K562 (cell line): ENCODE measurements around the gene CYP2A6. TPM values are rescaled to one million over a fixed set of nuclear protein-coding genes. Genes with fewer than 3 reads are reported as not detected.
"Not testable (repeated sequence)": the region's sequence is repeated elsewhere in the genome, so short reads cannot be mapped to it uniquely, and the experiment has no call there.

Source experiments
- ATAC-seq: fragments of 200-7000 bp; cut with Tn5 transposase; 3 replicates; pipeline ENCODE4 v1.9.1; 2020; ENCODE audit warnings: moderate library complexity
- BruUV-seq: library from RNA; stranded (reverse); fragments of 400-500 nt; replicated peaks from 2 replicates; lab custom pipeline; 2021; lab: Mats Ljungman, UMichigan
- CTCF ChIA-PET: fragments of 300-600 bp; formaldehyde crosslinking; extraction: SDS; loops from one replicate; lab custom pipeline; 2021; ENCODE audit warnings: low intra/inter-chr PET ratio; lab: Yijun Ruan, JAX
- POLR2A ChIA-PET: fragments of 300-600, 350-650 bp; sonication (Branson Sonifier 250); formaldehyde crosslinking; extraction: SDS; loops from one replicate; lab custom pipeline; 2021; ENCODE audit warnings: antibody characterized with exemption, inconsistent platforms; lab: Yijun Ruan, JAX
- DNase-seq, 4 experiments: peaks; one replicate each; pipeline versions ENCODE4 v3.0.0 to v3.0.0-alpha.2; 2011 to 2018; ENCODE audit warnings: low spot score in 3 of 4, mixed read lengths in 3 of 4; ENCODE audit errors: extremely low read depth in 1 of 4
- FAIRE-seq: peaks from 2 replicates; lab custom pipeline; 2011; peaks lifted over from hg19 to GRCh38; lab: Jason Lieb, UNC
- H2AFZ ChIP-seq: 2 replicates; pipeline ENCODE4 v1.6.0; 2011; ENCODE audit warnings: low read depth, low read length, control low read depth, inconsistent platforms
- H3K27ac ChIP-seq: fragments of 200-600 bp; 3 replicates; pipeline ENCODE4 v1.8.0; 2011; ENCODE audit warnings: low read depth, mild to moderate bottlenecking, control low read depth, inconsistent platforms, low read length, moderate library complexity, mixed read lengths; ENCODE audit errors: extremely low read depth
- H3K27me3 ChIP-seq, 2 experiments: fragments of 300-600 bp in 1 of 2; 2 replicates in 1 of 2; 3 replicates in 1 of 2; pipeline versions ENCODE4 v1.6.0 to v1.8.0; 2011; ENCODE audit warnings: inconsistent platforms in 2 of 2, low read length in 2 of 2, mild to moderate bottlenecking in 1 of 2, mixed read lengths in 1 of 2, moderate library complexity in 1 of 2; ENCODE audit not compliant: control insufficient read depth in 2 of 2, insufficient read depth in 2 of 2
- H3K36me3 ChIP-seq: fragments of 300-600 bp; 3 replicates; pipeline ENCODE4 v1.8.0; 2011; ENCODE audit warnings: mild to moderate bottlenecking, low read length, inconsistent platforms; ENCODE audit not compliant: control insufficient read depth, insufficient read depth
- H3K4me1 ChIP-seq, 2 experiments: fragments of 200-600 bp in 1 of 2; replicated peaks in 1 of 2; 2 replicates in 1 of 2; 3 replicates in 1 of 2; pipeline versions ENCODE4 v1.5.1 to v1.8.0; 2011; ENCODE audit warnings: inconsistent platforms in 2 of 2, low read length in 2 of 2, mild to moderate bottlenecking in 1 of 2, mixed read lengths in 1 of 2, moderate library complexity in 1 of 2; ENCODE audit not compliant: control insufficient read depth in 2 of 2, insufficient read depth in 2 of 2
- H3K4me2 ChIP-seq: 2 replicates; pipeline ENCODE4 v1.6.1; 2011; ENCODE audit warnings: low read length, control low read depth, inconsistent platforms, mixed read lengths; ENCODE audit not compliant: insufficient read depth
- H3K4me3 ChIP-seq: fragments of 200-600 bp; sonication (generic), shearing (Covaris generic); 2 replicates; pipeline ENCODE4 v1.5.1; 2016; ENCODE audit warnings: control low read depth, inconsistent platforms
- H3K79me2 ChIP-seq: fragments of 200-600 bp; 3 replicates; pipeline ENCODE4 v1.8.0; 2011; ENCODE audit warnings: low read length, inconsistent platforms; ENCODE audit not compliant: control insufficient read depth, insufficient read depth
- H3K9ac ChIP-seq, 2 experiments: 2 replicates each; pipeline versions ENCODE4 v1.6.0 to v1.6.1; 2011; ENCODE audit warnings: low read depth in 2 of 2, low read length in 2 of 2, control low read depth in 1 of 2, inconsistent platforms in 1 of 2, mild to moderate bottlenecking in 1 of 2, mixed read lengths in 1 of 2; ENCODE audit not compliant: insufficient read depth in 1 of 2
- H3K9me1 ChIP-seq: one replicate; pipeline ENCODE4 v1.6.0; 2011; ENCODE audit warnings: inconsistent platforms, mild to moderate bottlenecking, low read length, moderate library complexity; ENCODE audit not compliant: control insufficient read depth, insufficient read depth
- H3K9me3 ChIP-seq: replicated peaks from 2 replicates; pipeline ENCODE4 v1.5.1; 2011; ENCODE audit warnings: low read depth, low read length, inconsistent platforms; ENCODE audit not compliant: control insufficient read depth, insufficient read depth
- H4K20me1 ChIP-seq: replicated peaks from 2 replicates; pipeline ENCODE4 v1.6.1; 2011; ENCODE audit warnings: low read length, inconsistent platforms, mixed read lengths; ENCODE audit not compliant: control insufficient read depth, insufficient read depth
- BCOR ChIP-seq: fragments of 450-650 bp; IDR thresholded peaks from 2 replicates; pipeline ENCODE4 v1.6.1; 2016
- PKNOX1 ChIP-seq: fragments of 450-650 bp; IDR thresholded peaks from 2 replicates; pipeline ENCODE4 v1.6.1; 2016
- RBM25 ChIP-seq: fragments of 200-400 bp; formaldehyde crosslinking; IDR thresholded peaks from 2 replicates; pipeline ENCODE4 v1.6.1; 2018; ENCODE audit warnings: low read length, low read depth, moderate library complexity; ENCODE audit not compliant: severe bottlenecking
- TRIM28 ChIP-seq: fragments of 450-650 bp; IDR thresholded peaks from 2 replicates; pipeline ENCODE4 v1.6.1; 2017
- ZNF407 ChIP-seq: fragments of 450-650 bp; IDR thresholded peaks from 2 replicates; pipeline ENCODE4 v1.6.1; 2016; ENCODE audit warnings: low read depth
- WGBS: fragments of 100-300 bp; shearing (Covaris generic); methylation state at CpG from one replicate; pipeline ENCODE4 v1.1.6; 2016; ENCODE audit warnings: low coverage, mixed read lengths; ENCODE audit not compliant: insufficient coverage; ENCODE audit errors: missing lambda C conversion rate; 5-methylcytosine and 5-hydroxymethylcytosine counted together
- in situ Hi-C: fragments of 300-500 bp; cut with MboI; formaldehyde crosslinking; loops from 4 replicates; pipeline ENCODE4 v1.15.0; 2018; ENCODE audit warnings: inconsistent platforms, mixed read lengths
- intact Hi-C: fragments of 100-400 bp; cut with micrococcal nuclease; formaldehyde crosslinking; loops from 2 replicates; pipeline ENCODE4 v1.14.2; 2022
- polyA plus RNA-seq, 8 experiments: library from polyadenylated mRNA; depleted of rRNA in 4 of 8; stranded (reverse) in 5 of 8; unstranded in 3 of 8; fragments of >200 nt; fragmentation: Nextera tagmentation in 2 of 8; fragmentation: Illumina TruSeq in 1 of 8; extraction: Ambion mirVana in 2 of 8; extraction: Trizol in 1 of 8; gene quantifications; 2 replicates each; pipeline versions ENCODE4 v1.2.1 to v1.2.3, GENCODE V29; 2011 to 2014; ENCODE audit warnings: inconsistent platforms in 1 of 8, missing spikeins in 1 of 8
- total RNA-seq, 7 experiments: library from RNA; depleted of rRNA in 6 of 7; stranded (reverse); fragments of >200 nt in 6 of 7; fragmentation: Illumina TruSeq in 2 of 7; extraction: Trizol in 2 of 7; gene quantifications; 2 replicates each; pipeline versions ENCODE4 v1.2.1 to v1.2.3, GENCODE V29; 2011 to 2021; ENCODE audit warnings: low replicate concordance in 1 of 7

The CYP2A6 gene
- total and polyA plus RNA-seq, 9 of the 15 experiments (the other 6 are each of a cell fraction or from before 2014, with no cell fraction given), result 0.31 TPM; not detected in 8

- H3K9ac ChIP-seq, H3K9me3 ChIP-seq, H3K4me3 ChIP-seq: not testable (repeated sequence)
- TF ChIP-seq BCOR (0 out of 2 replicates have a peak, but pooled peaks have one; percentile 28), RBM25 (peak; percentile 76)
- TF ChIP-seq, all 486 proteins: peak for 2; not testable (repeated sequence) for 484
- ATAC-seq, intact Hi-C loops, H3K4me2 ChIP-seq, H3K36me3 ChIP-seq, H3K9me1 ChIP-seq, H3K27ac ChIP-seq, FAIRE-seq, in situ Hi-C loops, H3K27me3 ChIP-seq, H3K4me1 ChIP-seq, H4K20me1 ChIP-seq, BruUV-seq, H3K79me2 ChIP-seq, CTCF ChIA-PET, POLR2A ChIA-PET, DNase-seq: not testable (repeated sequence)
- H2AFZ ChIP-seq, result peak overlapping the region; percentile 77
- 61% methylated on average over 9 of the region's 12 CpGs for WGBS
Observed at GRCh38 chr19:40842997-40843652, 7.1 kb downstream of the CYP2A6 start.

- H3K27me3 ChIP-seq, ATAC-seq, BruUV-seq, intact Hi-C loops, H3K36me3 ChIP-seq, H3K9ac ChIP-seq, H3K9me3 ChIP-seq, CTCF ChIA-PET, H3K9me1 ChIP-seq, H3K4me1 ChIP-seq: not testable (repeated sequence)
- TF ChIP-seq RBM25 (peak; percentile 31), TRIM28 (0 out of 2 replicates have a peak, but pooled peaks have one; percentile 31), ZNF407 (peak; percentile 57; the same call in 1 of the 2 replicates), PKNOX1 (peak; percentile 25; the same call in 1 of the 2 replicates)
- TF ChIP-seq, all 486 proteins: peak for 4; not testable (repeated sequence) for 482
- POLR2A ChIA-PET, H3K4me3 ChIP-seq, H4K20me1 ChIP-seq, DNase-seq, H3K4me2 ChIP-seq, H3K79me2 ChIP-seq, H3K27ac ChIP-seq, in situ Hi-C loops, H2AFZ ChIP-seq: not testable (repeated sequence)
- 56% methylated on average over 3 of the region's 3 CpGs for WGBS
- FAIRE-seq, result peak; percentile 48
Observed at GRCh38 chr19:40842012-40842411, 8.2 kb downstream of the CYP2A6 start.
